HG03520 (cell line): Measurements from ENCODE around the gene NHSL2.

ENCODE experiments used
- ATAC-seq: cut with Tn5 transposase; IDR thresholded peaks from one replicate; pipeline ENCODE4 v1.9.1; 2021; ENCODE audit warnings: mild to moderate bottlenecking, moderate library complexity; ENCODE audit not compliant: unreplicated experiment

Gene NHSL2

GRCh38 chrX:72102126-72102525 lies 191.5 kb downstream of the NHSL2 start:
- no peak for ATAC-seq

GRCh38 chrX:72102760-72103159 lies 192.1 kb downstream of the NHSL2 start:
- ATAC-seq = no peak

DNA sequence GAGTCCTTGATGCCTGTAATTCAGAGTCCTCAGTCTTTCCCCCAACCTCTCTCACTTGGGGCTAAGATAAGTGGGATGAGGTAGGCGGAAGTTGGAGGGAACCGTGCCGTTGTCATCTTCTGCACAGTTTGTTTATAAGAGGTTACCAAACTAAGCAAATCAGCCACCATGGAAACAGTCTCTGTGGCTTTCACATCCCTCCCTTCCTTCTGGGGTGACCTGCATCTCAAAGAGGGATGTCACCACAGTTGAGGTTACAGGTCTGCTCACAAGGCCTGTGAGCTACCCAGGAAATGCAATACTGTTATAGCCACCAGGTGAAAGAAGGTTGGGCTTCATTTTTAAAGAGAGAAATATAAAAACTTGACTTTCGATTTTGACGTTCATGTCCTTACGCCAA lies 194.8 kb downstream of the NHSL2 start:
- peak; percentile 56 for ATAC-seq

DNA sequence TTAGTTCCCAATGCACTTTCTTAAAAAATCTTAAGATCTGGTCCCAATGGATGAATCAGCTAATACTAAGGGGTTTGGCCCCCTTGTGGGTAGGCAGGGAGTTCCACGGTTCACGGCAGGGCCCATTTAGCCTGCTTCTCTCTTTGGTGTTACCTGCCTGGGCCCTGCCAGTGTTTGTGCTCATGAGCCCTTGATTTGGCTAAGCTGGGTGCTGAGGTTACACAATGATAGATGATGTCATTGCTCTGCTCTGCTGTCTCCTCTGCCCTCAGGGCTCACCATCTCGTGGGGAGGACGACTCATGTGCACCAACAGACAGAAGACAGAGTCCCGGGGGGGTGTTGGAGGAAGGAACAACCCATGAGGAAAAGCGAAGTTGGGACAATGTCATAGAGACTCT lies 196.7 kb downstream of the NHSL2 start:
- ATAC-seq = no peak

DNA sequence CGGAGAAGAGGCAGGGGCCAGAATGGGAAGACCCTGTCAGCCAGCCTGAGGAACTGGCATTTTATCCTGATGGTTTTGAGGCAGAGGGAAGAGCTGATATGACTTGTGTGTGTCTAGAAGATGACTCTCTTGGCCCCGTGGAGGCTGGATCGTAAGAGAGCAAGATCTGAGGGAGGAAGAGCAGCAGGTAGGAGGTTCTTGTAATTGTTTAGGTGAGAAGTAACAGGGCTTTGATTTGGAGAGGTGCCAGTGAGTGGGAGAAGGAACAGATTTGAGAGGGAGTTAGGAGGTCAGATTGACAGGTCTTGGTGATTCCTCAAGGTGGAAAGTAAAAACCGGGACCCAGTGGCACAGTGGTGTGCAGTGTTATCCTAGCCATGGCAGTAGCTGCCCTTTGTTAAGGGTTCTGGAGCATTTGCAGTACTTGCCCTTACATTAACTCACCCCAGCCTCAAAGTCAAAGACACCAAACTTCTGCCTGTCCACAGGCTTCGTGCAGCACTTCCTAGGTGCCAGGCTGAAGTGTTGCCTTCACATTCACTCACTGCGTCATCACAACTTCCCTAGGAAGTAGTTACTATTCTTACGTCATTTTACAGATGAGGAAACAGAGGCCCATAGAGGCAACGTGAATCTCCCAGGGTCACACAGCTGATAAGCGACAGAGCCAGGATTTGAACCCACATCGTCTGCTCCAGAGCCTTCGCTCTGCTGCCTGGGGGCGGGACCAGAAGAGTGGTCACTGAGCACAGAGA lies 197.4 kb downstream of the NHSL2 start:
- no peak for ATAC-seq

DNA sequence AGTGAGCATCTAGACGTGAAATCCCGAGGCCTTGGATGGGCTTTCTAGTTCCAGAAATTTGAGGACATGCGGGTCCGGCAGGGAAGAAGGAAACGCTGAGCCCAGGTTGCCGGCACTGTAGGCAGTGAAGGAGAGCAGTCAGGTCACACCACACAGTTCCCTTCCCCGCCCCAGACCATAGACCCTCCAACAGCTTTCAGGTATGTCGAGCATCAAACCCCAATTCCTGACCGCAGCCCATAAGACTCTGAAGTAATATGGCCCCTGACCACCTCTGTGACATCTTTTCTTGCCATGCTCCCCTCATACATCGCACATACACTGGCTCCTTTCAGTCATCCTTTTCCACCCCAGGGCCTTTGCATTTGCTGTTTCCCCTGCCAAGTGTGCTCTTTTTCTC lies 198.0 kb downstream of the NHSL2 start:
- ATAC-seq = no peak

DNA sequence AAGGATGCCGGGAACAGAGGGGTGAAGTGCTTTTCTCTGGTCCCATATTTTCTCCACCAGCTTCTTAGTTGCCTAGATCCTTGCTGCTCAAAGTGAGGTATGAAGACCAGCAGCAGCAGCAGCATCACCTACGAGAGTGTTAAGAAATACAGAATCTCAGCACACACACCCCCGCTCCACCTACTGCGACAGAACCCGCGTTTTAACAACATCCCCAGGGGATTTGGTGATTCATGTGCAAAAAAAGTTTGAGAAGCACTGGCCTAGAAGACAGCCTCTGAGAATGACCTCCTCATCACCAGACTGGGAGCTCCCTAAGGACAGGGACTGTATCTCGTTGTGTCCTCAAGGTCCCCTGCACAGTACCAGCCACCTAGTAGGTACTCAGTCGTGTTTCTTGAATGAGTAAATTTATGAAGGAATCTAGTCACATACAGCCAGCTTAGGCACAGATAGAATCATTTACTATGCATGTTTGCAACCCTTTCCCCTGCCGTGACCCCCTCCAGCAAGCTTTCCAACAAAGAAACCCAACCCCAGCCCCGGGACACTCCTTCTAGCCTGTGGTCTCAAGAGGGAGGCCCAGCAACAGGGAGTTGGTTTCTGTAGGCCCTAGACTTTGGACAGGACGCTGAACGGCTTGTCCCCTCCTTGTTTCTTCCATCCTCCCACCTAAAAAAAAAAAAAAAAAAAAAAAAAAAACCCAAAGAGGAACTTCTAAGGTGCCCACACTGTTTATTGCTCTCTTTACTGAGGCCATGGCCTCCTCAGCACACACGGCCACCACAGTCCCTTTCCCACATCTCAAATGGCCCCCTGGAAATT lies 199.6 kb downstream of the NHSL2 start:
- ATAC-seq = no peak

- no peak for ATAC-seq
Observed at GRCh38 chrX:72110876-72111708, 200.4 kb downstream of the NHSL2 start.

DNA sequence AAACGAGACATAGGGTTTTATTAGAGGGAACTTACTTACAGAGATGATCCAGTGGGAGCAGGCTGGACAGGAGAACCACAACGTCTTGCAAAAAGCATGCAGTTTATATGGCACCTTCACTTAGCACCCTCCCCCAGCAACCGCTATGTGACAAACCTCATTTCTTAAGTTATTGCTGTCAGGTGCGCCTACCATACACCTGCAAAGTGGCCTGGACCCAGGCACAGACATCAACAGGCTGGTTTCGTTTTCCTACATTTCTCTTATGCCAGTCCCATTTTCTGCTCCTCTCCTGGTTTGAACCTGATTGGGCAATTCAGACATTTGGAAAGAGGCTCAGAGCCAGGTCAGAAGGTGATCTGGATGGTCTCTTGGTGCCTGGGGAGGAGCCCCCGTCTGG lies 202.8 kb downstream of the NHSL2 start:
- ATAC-seq = no peak

DNA sequence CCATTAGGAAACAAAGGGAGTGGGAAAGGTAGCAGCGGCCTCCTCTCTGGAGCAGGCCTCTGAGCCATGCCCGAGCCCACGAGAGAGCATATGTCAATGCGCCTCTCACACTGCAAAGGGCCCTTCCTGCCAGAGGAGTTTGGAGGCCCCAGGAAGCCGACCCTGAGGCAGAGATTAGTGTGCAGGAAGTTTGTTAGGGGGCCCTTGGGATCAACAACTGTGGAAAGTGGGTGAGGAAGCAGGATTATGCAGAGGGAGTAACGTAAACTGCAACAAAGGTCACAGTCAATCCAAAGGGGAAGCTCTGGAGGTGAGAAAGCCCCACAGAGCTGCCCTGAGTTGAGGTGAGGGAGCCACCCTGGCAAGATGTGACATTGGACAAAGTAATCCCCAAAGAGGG lies 203.7 kb downstream of the NHSL2 start:
- ATAC-seq = no peak

- ATAC-seq = no peak
Observed at GRCh38 chrX:72114807-72115206, 204.2 kb downstream of the NHSL2 start.

- ATAC-seq = no peak
Observed at GRCh38 chrX:72115380-72115779, 204.7 kb downstream of the NHSL2 start.

DNA sequence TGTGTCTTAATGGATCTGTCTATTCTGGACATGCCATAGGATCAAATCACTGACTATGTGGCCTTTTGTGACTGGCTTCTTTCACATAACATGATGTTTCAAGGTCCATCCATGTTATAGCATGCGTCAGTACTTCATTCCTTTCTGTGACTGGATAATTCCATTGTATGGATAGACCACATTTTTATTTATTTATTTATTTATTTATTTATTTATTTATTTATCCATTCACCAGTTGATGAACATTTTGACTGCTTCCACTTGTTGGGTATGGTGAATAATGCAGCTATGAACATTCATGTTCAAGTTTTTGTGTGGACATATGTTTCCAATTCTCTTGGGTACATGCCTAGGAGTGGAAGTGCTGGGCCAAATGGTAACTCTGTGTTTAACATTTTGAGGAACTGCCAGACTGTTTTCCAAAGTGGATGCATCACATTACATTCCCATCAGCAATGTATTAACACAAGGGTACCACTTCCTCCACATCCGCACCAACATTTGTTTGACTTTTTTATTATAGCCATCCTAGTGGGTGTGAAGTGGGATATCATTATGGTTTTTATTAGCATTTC lies 207.1 kb downstream of the NHSL2 start:
- ATAC-seq = no peak

GRCh38 chrX:72120837-72121236 lies 210.2 kb downstream of the NHSL2 start:
- ATAC-seq = no peak

DNA sequence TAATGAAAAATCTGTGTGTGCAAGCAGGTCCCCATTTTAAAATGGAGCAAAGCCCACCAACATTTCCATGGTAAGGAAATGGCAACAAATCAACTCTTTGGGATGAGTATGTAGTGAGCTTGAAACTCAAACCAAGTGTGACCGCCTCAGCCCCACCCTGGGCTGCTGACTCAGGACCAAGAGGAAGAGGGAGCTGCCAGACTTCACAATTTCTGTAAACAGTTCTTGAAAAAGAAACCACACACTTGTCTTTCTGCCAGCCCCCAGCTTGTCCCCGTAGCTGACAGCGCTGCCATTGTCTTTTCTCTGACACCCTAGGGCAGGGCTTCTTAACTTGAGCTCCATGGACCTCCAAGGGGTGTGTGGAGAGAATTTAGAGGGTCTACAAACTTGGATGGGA lies 210.7 kb downstream of the NHSL2 start:
- no peak for ATAC-seq

GRCh38 chrX:72122621-72123337 lies 212.1 kb downstream of the NHSL2 start:
- no peak for ATAC-seq

DNA sequence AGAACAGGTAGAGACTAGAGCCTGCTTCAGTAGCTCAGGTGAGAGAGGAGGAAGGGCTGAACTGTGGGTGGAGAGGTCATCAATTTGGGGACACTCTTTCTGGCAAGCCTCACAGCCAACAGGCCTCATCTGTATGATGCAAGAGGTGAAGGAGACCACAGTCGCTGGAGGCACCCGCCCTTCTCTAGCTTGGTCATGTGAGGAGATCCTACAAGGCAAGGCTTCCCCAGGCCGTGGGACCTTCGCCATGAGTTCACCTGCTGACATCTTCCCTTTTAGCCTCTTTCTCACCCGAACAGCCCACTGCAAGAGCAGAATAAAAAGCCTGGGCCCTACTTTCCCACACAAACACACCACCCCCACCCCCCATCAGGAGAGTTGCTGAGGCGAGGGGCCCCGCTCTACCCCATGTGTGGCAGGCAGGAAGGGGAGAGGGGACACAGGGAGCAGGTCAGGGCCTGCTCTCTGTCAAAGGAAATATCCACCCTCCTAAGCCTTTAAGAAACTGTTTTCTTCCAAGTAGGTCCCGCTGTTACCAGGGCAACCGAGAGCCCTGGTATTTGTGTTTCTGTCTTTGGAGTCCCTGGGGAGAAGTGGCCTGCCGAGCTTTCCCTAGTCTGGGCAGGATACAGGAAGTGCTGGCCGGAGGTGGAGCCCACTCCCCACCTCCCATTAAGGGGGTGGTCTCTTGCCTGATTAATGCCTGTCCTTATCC lies 213.0 kb downstream of the NHSL2 start:
- no peak for ATAC-seq

DNA sequence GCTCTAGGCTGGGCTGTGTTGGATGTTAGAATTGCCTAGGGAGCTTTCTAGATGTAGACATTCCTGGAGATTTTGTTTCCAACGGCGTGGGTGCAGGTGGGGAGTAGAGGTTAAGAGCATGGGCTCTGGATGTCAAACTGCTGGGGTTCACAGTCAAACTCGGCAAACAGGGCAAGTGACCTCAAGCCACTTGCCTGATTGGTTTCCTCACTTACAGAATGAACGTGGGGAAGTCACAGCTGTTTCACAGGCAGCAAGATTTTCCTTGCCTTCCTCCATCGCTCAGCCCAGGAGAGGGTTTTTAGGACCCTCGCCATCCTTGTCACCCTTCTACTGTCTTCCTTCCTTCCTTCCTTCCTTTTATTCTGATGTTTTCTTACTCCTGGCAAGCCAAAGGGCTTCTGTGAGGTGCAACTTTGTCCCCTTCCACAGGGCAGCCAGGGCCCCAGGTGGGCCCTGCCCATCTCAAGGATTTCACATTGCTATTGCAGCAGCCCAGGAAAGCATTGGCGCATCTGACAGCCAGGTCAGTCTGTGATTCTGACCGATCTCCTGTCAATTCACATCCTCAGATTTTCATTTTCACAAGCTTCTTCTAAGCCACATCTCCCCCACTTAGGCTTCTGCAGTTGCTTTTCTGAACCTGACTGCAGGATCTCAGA lies 214.0 kb downstream of the NHSL2 start:
- ATAC-seq = no peak

DNA sequence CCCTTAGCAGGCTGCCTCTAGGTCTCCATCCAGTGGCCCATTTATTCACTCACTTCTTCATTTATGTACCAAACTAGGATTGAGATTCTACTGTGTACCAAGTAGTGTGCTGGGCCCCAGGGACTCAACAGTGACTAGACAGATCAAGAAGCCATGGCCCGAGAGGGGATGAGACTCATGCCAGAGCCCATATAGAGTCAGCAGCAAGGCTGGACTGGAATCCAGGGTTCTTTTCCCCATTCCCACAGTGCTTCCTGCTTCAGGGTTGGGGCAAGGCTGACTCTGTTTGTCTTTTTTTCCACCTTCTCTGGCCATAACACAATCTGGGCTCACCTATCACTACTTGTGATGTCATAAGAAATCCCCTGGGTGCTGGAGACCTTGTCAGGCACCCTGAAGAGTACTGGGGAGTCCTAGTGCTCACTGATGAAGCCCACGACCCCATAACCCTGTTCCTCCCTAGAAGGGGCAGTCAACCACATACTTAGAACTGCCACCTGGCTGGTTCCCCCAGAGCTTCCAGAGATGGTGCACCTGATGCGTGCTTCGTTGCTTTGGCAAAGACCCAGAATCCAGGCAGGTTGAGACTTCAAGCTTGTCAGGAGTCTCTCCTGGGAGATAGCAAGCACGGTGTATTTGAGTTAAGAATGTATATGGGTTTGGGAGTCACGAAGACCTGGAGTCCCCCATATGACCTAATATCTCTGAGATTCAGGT lies 214.8 kb downstream of the NHSL2 start:
- ATAC-seq = no peak
